DOHH2 (cell line): ENCODE measurements around the gene PNMA3.
"Not testable (repeated sequence)": the region's sequence is repeated elsewhere in the genome, so short reads cannot be mapped to it uniquely, and the experiment has no call there.

ENCODE experiments used
- CTCF ChIP-seq: fragments of 200-600 bp; sonication (generic); IDR thresholded peaks from one replicate; pipeline ENCODE4 v1.5.1; 2014; ENCODE audit warnings: antibody characterized with exemption, mild to moderate bottlenecking, low read depth, low read length; ENCODE audit not compliant: poor library complexity, severe bottlenecking
- EZH2phosphoT487 ChIP-seq: fragments of 200-600 bp; sonication (generic); IDR thresholded peaks from 2 replicates; pipeline ENCODE4 v1.6.1; 2017; ENCODE audit warnings: borderline replicate concordance, mild to moderate bottlenecking, antibody characterized with exemption, low read length, moderate library complexity, mixed read lengths

GRCh38 chrX:153073331-153073730, 17.1 kb downstream of the PNMA3 start:
- TF ChIP-seq CTCF, EZH2phosphoT487: not testable (repeated sequence)
